GM18951 (cell line): Measurements from ENCODE around the gene PSG6.
"Not testable (repeated sequence)": the region's sequence is repeated elsewhere in the genome, so short reads cannot be mapped to it uniquely, and the experiment has no call there.

ENCODE experiments used
- POLR2A ChIP-seq: IDR thresholded peaks from 4 replicates; pipeline ENCODE4 v1.6.1; 2011; ENCODE audit warnings: mild to moderate bottlenecking; ENCODE audit not compliant: insufficient read length, insufficient read depth; ENCODE audit errors: extremely low read depth
- in situ Hi-C: fragments of 300-500 bp; cut with MboI; formaldehyde crosslinking; loops from one replicate; pipeline ENCODE4 v1.12.0; 2022; ENCODE audit warnings: low sequenced_read_pairs, mixed read lengths, inconsistent platforms; ENCODE audit not compliant: unreplicated experiment

Gene PSG6

DNA sequence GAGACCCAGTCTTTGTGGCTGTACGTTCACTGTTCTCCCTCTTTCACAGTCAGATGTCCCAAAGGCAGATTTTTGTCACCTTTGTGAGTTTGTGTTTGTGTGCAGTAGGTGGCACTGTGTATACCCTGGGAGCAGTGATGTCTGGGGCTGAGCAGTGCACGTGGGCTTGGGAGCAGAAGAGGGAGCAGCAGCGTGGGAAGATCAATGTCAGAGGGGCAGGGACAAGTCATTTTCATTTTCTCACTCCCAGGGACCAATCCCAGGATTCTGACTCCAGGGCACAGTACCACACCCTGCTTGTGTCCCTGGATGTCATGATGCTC is 2.0 kb upstream of the PSG6 start:
- TF ChIP-seq POLR2A: no peak
- in situ Hi-C loops: no loop called here

DNA sequence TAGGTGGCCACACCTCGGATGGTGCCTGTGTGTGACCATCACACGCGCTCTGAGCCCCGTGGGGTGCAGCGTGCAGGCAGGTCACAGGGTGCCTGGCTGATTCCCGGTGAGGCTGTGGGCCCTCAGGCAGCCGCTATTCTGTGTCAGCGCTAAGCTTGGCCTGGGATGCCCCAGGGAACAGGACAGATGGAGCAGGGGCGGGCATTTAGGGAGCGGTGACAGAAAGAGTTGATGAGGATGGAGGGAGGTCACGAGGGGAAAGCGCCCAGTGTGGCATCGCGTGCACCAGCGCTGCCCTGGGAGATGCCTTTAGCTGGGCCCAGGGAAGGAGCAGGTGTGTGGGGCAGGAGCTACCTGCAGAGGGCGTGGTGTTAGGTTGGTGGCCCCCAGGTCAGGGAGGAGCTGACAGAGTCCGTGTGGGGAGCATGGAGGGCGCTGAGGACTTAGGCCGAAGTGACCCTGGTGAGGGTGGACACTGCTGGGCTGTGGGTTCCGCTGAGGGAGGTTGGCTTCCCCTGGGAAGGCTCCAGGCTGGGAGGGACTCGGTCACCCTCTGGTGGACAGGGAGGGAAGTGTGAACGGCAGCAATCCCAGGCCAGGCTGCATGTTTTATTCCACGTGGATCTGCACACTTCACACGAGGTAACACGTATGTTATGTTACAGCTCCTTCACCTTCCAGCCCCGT is 1.5 kb upstream of the PSG6 start:
- in situ Hi-C loops: not testable (repeated sequence)

DNA sequence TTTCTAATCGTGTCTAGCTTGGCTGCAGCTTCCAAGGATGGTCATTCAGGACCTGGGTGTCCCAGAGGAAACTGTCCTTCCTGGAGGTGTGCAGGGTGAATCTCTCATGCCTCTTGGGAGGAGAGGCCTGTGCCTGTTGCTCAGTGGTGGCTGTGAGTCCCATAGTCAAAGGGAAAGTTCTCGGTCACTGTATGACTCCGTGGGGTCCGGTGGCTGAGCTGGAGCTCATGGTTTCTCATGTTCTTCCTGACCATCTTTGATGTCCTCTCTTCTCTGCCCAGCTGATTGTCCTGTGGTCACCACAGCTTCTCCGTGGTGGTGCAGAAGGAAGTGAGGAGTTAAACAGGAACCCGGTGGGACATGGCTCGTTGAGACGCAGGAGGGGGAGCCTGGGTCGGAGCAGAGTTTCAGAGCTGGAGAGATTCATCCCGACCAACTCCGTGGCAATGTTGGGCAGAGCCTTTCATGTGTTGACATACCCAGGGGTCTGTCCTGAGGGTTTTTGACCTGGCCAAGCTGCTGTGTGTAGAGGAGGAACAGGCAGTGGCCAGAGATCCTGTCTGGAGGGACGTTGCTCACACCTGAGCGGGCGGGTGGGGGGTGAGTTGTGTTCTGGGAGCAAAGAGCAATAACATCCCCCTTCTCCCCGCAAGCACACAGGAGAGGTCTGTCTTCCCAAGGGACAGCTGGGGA is 829 bp upstream of the PSG6 start:
- in situ Hi-C loops: not testable (repeated sequence)

DNA sequence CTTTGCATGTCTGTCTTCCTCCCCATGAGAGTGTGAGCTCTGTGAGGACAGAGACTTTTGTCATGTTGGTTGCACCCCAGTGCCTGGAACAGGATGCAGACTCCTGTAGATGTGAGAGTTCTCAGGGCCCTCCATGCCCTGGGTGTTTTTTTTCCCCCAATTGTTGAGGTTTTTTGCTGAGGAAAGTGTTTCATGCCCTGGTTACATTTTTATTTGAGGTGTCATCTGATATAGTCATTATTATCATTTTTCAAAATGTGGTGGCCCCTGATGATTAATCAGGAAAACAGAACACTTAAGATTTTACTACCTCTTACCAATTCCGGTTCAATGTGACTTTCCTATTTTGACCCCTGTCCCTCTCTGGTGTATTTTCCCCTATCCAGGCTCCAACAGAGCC is 763 bp downstream of the PSG6 start:
- in situ Hi-C loops: not testable (repeated sequence)

DNA sequence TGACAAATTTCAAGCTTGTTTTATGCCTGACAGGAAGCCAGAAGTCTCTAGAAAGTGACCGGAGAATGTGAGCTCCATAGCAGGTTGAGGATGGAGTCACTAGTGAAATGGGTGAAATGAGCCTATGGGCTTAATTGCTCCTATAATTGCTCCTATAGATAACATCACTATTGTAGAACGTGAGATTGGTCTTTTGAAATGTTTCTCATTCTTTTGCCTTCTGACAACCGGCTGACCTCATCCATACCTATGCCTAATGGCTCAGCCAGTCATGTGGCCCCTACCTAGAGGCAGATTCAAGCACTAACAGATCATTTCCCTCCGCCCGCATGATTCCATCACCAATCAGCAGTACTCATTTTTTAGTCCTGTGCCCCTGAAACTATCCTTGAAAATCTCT is 4.2 kb downstream of the PSG6 start:
- in situ Hi-C loops: not testable (repeated sequence)

DNA sequence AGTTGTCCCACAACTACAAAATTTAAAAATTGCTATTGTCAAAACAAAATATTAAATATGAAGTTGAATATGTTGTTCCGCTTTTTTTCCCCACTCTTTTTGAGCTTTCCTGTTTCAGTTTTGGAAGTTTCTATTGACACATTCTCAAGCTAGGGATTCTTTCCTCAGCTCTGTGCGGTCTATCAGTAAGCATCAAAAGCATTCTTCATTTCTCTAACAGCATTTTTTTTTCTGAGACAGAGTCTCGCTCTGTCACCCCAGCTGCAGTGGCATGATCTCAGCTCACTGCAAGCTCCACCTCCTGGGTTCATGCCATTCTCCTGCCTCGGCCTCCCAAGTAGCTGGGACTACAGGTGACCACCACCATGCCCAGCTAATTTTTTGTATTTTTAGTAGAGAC is 4.8 kb downstream of the PSG6 start:
- in situ Hi-C loops: not testable (repeated sequence)

DNA sequence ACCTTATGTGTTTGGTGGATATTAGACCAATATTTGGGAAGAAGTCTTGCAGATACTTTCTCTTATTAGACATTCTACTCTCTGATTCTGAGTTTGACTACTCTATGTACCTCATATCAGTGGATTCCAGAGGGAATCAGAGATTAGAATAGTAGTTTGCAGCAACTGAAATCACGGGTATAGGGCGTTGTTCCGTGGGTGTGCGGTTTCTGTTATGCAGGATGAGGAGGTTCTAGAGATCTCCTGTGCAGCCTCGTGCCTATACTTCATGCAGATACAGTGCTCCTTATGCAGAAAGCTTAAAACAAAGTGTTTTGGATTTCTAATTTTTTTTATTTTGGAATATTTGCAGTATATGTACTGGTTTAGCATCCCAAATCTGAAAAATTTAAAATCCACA is 6.0 kb downstream of the PSG6 start:
- in situ Hi-C loops: not testable (repeated sequence)

DNA sequence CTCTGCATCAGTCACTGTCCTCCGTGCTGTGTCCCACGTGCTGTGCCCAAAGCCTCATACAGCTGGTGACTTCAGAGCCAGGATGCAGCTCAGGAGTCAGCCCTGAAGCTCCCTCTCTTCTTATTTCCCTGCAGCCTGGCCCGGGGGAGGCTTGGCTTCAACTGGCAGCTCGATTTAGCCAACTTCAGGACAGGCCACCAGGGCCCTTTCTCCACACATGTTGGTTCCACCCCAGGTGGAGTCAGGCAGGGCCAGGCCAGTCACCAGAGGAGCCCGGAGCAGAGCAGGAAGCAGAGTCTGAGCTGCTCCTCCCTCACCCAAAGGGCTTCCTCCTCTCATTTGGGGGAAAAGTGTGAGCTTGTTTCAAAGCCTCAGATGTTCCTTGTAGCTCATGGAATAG is 11.5 kb downstream of the PSG6 start:
- in situ Hi-C loops: not testable (repeated sequence)

DNA sequence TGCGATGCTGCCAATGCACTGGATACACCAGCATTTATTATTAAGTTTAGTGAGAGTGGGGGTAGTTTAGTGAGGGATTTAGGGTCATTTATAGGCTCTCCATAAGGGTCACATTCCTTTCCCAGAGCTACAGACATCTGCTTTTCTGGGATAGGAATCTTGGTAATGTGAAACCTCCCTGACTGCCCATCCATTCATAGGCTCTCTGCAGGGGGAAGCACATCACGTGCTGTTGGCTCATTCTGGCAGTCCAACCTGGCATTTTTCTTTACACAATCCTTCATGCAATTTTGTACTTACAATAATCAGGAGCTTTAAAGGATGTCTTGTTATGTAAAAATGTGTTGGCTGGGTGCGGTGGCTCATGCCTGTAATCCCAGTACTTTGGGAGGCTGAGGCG is 17.1 kb downstream of the PSG6 start:
- in situ Hi-C loops: not testable (repeated sequence)

DNA sequence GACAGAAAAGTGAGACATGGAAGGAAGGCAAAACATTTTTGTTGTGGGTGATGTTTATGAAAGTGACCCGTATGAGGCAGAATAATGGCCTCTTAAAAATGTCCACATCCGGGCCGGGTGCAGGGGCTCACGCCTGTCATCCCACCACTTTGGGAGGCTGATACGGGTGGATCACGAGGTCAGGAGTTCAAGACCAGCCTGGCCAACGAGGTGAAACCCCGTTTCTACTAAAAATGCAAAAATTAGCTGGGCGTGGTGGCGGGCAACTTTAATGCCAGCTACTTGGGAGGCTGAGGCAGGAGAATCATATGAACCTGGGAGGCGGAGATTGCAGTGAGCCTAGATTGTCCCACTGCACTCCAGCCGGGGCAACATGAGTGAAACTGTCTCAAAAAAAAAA is 18.0 kb downstream of the PSG6 start:
- in situ Hi-C loops: not testable (repeated sequence)

DNA sequence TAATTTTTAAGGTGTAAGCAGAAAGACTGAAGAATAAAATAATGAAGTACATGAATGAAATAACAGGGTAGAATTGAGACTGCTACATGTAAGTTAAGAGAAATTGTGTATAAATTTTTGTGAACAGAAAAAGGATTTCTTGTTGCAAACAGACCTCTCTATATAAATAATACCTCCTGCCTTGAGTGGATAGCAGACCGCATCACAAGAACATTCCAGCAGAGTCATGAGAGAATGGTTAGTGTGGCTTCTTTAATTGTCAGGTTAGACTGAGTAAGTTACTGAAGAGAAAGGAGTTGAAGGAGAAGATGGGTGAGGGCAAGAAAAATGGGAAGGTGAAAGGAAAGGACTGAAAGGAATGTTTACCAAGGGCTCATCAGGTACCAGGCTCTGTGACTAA is 18.6 kb downstream of the PSG6 start:
- in situ Hi-C loops: not testable (repeated sequence)

DNA sequence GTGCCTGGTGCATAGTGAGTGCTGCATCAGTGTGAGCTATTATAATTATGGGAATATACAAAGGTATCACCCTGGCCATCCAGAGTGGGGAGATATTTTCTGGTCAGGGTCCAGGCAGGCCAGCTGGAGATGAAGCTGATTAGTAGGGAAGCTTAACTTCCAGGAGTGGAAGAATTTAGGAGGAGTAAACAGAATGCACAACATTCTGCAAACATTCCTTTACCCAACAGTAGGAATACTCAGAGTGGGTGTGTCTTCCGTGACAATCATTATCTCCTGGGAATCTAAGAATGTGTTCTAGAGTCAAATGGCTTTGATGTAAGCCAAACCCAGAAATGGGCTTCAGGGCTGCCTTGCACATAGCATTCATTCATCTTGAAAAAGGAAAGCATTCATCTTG is 19.0 kb downstream of the PSG6 start:
- in situ Hi-C loops: not testable (repeated sequence)

DNA sequence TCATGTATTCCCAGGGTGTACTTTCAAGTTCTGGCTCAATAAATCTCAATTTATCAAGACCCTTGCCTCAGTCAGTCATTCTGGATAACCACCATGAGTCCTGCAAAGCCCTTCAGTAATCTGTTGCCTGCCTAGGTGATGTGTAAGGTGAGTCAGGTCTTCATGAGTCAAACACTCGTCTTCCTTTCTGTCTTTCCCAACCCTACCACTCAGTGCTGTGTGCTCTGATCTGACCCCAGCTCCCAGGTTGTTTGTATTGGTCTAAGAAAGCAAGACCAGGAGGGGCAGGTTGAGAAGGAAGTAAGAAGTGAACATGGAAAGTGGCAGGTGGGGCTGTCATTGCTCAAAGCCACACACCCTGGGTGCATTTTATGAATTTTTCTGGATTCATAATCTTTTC is 20.0 kb downstream of the PSG6 start:
- in situ Hi-C loops: not testable (repeated sequence)

DNA sequence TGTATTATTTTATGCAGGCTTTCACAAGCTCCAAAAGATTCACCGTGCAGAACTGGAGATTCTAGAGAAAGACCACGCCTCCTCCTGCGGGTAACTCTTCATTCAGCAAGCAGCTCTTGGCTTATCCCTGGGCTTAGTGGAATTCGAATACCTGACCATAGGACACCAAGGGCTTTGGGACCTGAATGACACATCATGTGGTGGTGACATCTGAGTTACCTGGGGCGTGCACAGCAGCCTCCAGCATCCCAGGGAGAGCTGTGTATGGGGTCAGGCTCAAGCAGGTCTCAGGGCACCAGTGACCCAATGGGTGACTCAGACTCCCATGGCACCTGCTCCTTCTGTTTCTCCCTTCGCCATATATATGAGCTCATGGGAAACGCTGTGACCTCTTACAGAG is 27.2 kb downstream of the PSG6 start:
- in situ Hi-C loops: not testable (repeated sequence)

DNA sequence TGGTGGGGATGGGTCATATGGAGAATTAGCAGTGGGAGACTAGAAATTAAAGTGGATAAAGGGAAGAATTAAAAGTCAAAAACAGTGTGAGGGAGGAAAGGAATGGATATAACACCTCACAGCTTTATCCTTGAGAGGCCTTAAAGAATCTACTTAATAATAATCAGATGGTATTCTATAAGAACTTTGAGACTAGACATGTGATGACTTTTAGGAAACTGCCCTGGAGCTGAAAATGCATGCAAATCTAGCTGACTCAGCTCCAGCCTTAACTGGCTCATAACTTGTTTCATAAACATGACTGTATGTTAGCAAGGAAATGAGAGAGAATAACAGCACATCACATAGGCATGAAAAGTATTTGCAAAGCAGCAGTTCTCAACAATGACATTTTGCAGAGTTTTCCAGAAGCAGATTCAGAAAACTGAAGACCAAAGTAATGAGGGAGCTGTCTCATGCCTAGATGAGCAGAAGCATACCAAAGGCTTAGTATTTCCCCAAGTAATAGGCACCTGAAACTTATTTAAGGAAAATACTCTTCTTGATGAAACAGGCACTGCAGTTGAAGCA is 29.7 kb downstream of the PSG6 start:
- in situ Hi-C loops: not testable (repeated sequence)

DNA sequence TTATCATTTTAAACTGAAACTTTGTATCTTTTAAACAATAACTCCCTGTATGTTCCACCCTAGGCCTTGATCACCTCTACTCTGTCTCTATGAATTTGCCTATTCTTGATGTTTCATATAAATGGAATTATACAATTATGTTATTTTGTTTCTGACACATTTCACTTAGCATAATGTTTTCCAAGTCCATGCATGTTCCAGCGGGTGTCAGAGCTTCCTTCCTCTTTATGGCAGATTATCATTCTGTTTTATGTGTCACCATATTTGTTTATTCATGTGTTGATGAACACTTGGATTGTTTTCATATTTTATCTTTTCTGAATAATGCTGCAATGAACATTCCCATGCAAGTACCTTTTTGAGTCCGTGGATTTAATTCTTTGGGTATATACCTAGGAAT is 35.0 kb downstream of the PSG6 start:
- in situ Hi-C loops: not testable (repeated sequence)

DNA sequence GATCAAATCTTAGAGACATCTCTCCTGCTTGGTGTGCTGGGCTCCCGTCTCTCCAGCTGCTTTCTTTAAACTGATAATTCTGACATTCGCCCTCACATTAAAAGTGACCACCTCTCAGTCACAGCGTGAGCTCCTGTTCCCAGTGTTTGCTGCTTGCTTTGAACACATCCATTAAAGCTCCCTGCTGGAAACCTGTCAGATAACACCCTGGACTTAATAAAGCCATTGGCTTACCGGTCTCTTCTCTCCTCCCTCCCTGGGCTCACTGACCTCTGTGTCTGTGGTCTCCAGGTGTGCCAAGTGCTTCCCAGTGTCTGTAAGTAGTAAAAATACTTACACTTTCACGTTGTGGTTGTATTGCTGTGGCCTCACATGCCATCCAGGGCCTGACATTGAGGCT is 35.7 kb downstream of the PSG6 start:
- in situ Hi-C loops: not testable (repeated sequence)

DNA sequence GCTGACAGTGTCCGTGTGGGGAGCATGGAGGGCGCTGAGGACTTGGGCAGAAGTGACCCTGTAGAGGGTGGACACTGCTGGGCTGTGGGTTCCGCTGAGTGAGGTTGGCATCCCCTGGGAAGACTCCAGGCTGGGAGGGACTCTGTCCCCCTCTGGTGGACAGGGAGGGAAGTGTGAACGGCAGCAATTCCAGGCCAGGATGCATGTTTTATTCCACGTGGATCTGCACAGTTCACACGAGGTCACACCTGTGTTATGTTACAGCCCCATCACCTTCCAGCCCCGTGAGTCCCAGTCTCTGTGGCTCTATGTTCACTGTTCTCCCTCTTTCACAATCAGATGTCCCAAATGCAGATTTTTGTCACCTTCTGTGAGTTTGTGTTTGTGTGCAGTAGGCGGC is 36.4 kb downstream of the PSG6 start:
- in situ Hi-C loops: not testable (repeated sequence)

DNA sequence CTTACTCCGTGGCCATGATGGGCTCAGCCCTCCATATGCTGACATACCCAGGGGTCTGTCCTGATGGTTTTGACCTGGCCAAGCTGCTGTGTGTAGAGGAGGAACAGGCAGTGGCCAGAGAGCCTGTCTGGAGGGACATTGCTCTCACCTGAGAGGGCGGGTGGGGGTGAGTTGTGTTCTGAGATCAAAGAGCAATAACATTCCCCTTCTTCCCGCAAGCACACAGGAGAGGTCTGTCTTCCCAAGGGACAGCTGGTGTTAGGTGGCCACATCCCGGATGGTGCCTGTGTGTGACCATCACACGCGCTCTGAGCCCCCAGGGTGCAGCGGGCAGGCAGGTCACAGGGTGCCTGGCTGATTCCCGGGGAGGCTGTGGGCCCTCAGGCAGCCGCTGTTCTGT is 37.1 kb downstream of the PSG6 start:
- in situ Hi-C loops: not testable (repeated sequence)
